Osteoblast (primary cell): ENCODE results near the gene RAB3B. TPM values are rescaled to one million over a fixed set of nuclear protein-coding genes. Genes with fewer than 3 reads are reported as not detected.
A peak's percentile ranks its signal among the peaks of the same experiment; 100 is the strongest.
"Not testable (repeated sequence)": the region's sequence is repeated elsewhere in the genome, so short reads cannot be mapped to it uniquely, and the experiment has no call there.

Experiments used
- DNase-seq: peaks from one replicate; pipeline ENCODE4 v3.0.0; 2011; ENCODE audit warnings: low spot score, mixed read lengths; ENCODE audit not compliant: insufficient read length; ENCODE audit errors: missing footprints
- H2AFZ ChIP-seq: 2 replicates; pipeline ENCODE4 v1.6.0; 2011; ENCODE audit warnings: mild to moderate bottlenecking, low read length
- H3K27ac ChIP-seq: 2 replicates; pipeline ENCODE4 v1.5.1; 2011; ENCODE audit warnings: mild to moderate bottlenecking, low read depth, low read length, moderate library complexity
- H3K27me3 ChIP-seq: 2 replicates; pipeline ENCODE4 v1.6.0; 2012; ENCODE audit warnings: mild to moderate bottlenecking, control low read depth, inconsistent platforms, low read length, moderate library complexity; ENCODE audit not compliant: insufficient read depth
- H3K36me3 ChIP-seq: 2 replicates; pipeline ENCODE4 v1.5.1; 2011; ENCODE audit warnings: mild to moderate bottlenecking, low read length, control low read depth, moderate library complexity; ENCODE audit not compliant: insufficient read depth
- H3K4me1 ChIP-seq: 2 replicates; pipeline ENCODE4 v1.5.1; 2011; ENCODE audit warnings: mild to moderate bottlenecking, low read length, control low read depth, moderate library complexity; ENCODE audit not compliant: insufficient read depth
- H3K4me2 ChIP-seq: 2 replicates; pipeline ENCODE4 v1.6.0; 2011; ENCODE audit warnings: mild to moderate bottlenecking, low read length; ENCODE audit not compliant: insufficient read depth
- H3K4me3 ChIP-seq: fragments of 200-600 bp; sonication (generic); 3 replicates; pipeline ENCODE4 v1.5.1; 2012; ENCODE audit warnings: mild to moderate bottlenecking, low read length, inconsistent platforms; ENCODE audit not compliant: insufficient read depth
- H3K79me2 ChIP-seq: 2 replicates; pipeline ENCODE4 v1.6.0; 2012; ENCODE audit warnings: mild to moderate bottlenecking, low read length, control low read depth, inconsistent platforms; ENCODE audit not compliant: insufficient read depth
- H3K9me3 ChIP-seq: 2 replicates; pipeline ENCODE4 v1.5.1; 2011; ENCODE audit warnings: low read depth, low read length, control low read depth
- H4K20me1 ChIP-seq: 2 replicates; pipeline ENCODE4 v1.6.0; 2012; ENCODE audit warnings: mild to moderate bottlenecking, low read length, control low read depth; ENCODE audit not compliant: insufficient read depth
- CTCF ChIP-seq: IDR thresholded peaks from 2 replicates; pipeline ENCODE4 v1.5.1; 2011; ENCODE audit warnings: mild to moderate bottlenecking, low read depth, low read length, moderate library complexity; ENCODE audit errors: extremely low read depth
- total RNA-seq: library from RNA; depleted of rRNA; stranded (reverse); fragments of >200 nt; gene quantifications from 2 replicates; pipeline ENCODE4 v1.2.3, GENCODE V29; 2012

RAB3B gene
- total RNA-seq, 1 donor = 14.5 TPM

GRCh38 chr1:51875291-51875772, 115.2 kb downstream of the RAB3B start:
- H2AFZ ChIP-seq = no peak overlapping the region
- H4K20me1 ChIP-seq = peaks cover 20% of the 10 kb centered on the region
- no peaks in the 10 kb centered on the region for H3K36me3 ChIP-seq
- H3K27me3 ChIP-seq = no peaks in the 10 kb centered on the region
- H3K4me2 ChIP-seq = peak overlapping the region; percentile 68
- no peak overlapping the region for H3K27ac ChIP-seq
- TF ChIP-seq CTCF = no peak
- H3K9me3 ChIP-seq = no peaks in the 10 kb centered on the region
- H3K4me1 ChIP-seq = peaks cover 18% of the 10 kb centered on the region
- H3K79me2 ChIP-seq = peaks cover 79% of the 10 kb centered on the region
- DNase-seq = no peak
- H3K4me3 ChIP-seq = peak overlapping the region; percentile 5

- peaks cover 98% of the 10 kb centered on the region for H3K79me2 ChIP-seq
- H3K4me3 ChIP-seq, H3K4me2 ChIP-seq, H2AFZ ChIP-seq, H3K9me3 ChIP-seq, H3K27ac ChIP-seq, H3K27me3 ChIP-seq, H3K36me3 ChIP-seq: not testable (repeated sequence)
- H3K4me1 ChIP-seq = peaks cover 18% of the 10 kb centered on the region
- peaks cover 20% of the 10 kb centered on the region for H4K20me1 ChIP-seq
- DNase-seq = peak; percentile 18
Measured at GRCh38 chr1:51873270-51873669, 117.2 kb downstream of the RAB3B start.

GRCh38 chr1:51871351-51871975, 119.0 kb downstream of the RAB3B start:
- no peaks in the 10 kb centered on the region for H3K9me3 ChIP-seq
- H2AFZ ChIP-seq = no peak overlapping the region
- no peak overlapping the region for H3K27ac ChIP-seq
- no peak overlapping the region for H3K4me2 ChIP-seq
- H3K79me2 ChIP-seq = peaks cover 98% of the 10 kb centered on the region
- H3K4me3 ChIP-seq = no peak overlapping the region
- H4K20me1 ChIP-seq = peaks cover 26% of the 10 kb centered on the region
- peaks cover 11% of the 10 kb centered on the region for H3K4me1 ChIP-seq
- no peak for DNase-seq
- H3K27me3 ChIP-seq = no peaks in the 10 kb centered on the region
- TF ChIP-seq CTCF = no peak
- H3K36me3 ChIP-seq = no peaks in the 10 kb centered on the region

GRCh38 chr1:51870603-51871350, 119.7 kb downstream of the RAB3B start:
- Histone ChIP-seq H3K36me3 (no peaks in the 10 kb centered on the region), H3K27ac (no peak overlapping the region), H3K4me3 (no peak overlapping the region), H3K9me3 (no peaks in the 10 kb centered on the region), H2AFZ (no peak overlapping the region), H3K27me3 (no peaks in the 10 kb centered on the region), H3K4me2 (no peak overlapping the region), H3K79me2 (peaks cover 98% of the 10 kb centered on the region), H4K20me1 (peaks cover 29% of the 10 kb centered on the region), H3K4me1 (peaks cover 6% of the 10 kb centered on the region)
- TF ChIP-seq CTCF = no peak
- DNase-seq = no peak
